HG03097 (cell line): ENCODE results near the gene CENPT.
A peak's percentile ranks its signal among the peaks of the same experiment; 100 is the strongest.
"Not testable (repeated sequence)": the region's sequence is repeated elsewhere in the genome, so short reads cannot be mapped to it uniquely, and the experiment has no call there.

ENCODE experiments used
- ATAC-seq: cut with Tn5 transposase; IDR thresholded peaks from one replicate; pipeline ENCODE4 v1.9.1; 2021; ENCODE audit not compliant: unreplicated experiment, low FRiP score

Gene CENPT

GRCh38 chr16:67877064-67877463 lies 29.6 kb upstream of the CENPT start:
- no peak for ATAC-seq

- no peak for ATAC-seq
Measured at GRCh38 chr16:67874372-67874771, 26.9 kb upstream of the CENPT start.

- ATAC-seq, result no peak
Measured at GRCh38 chr16:67873435-67874370, 26.2 kb upstream of the CENPT start.

- peak; percentile 64 for ATAC-seq
Measured at GRCh38 chr16:67872631-67873434, 25.3 kb upstream of the CENPT start, which contains the start of gene EDC4. EDC4 (plus strand) TSS chr16:67873052; CDS start chr16:67873262, 210 bp downstream.

- ATAC-seq, result no peak
Measured at GRCh38 chr16:67872131-67872630, 24.7 kb upstream of the CENPT start.

GRCh38 chr16:67871256-67871655 lies 23.8 kb upstream of the CENPT start:
- no peak for ATAC-seq

- ATAC-seq, result no peak
Measured at GRCh38 chr16:67869653-67870052, 22.2 kb upstream of the CENPT start.

- no peak for ATAC-seq
Measured at GRCh38 chr16:67868290-67868689, 20.8 kb upstream of the CENPT start.

GRCh38 chr16:67865318-67865717 lies 17.8 kb upstream of the CENPT start:
- no peak for ATAC-seq

- ATAC-seq, result no peak
Measured at GRCh38 chr16:67864594-67864993, 17.1 kb upstream of the CENPT start.

- ATAC-seq, result not testable (repeated sequence)
Measured at GRCh38 chr16:67864044-67864443, 16.6 kb upstream of the CENPT start.

- ATAC-seq, result no peak
Measured at GRCh38 chr16:67862623-67863583, 15.4 kb upstream of the CENPT start.

GRCh38 chr16:67861877-67862276 lies 14.4 kb upstream of the CENPT start:
- no peak for ATAC-seq

- no peak for ATAC-seq
Measured at GRCh38 chr16:67860589-67861398, 13.3 kb upstream of the CENPT start.

- ATAC-seq, result no peak
Measured at GRCh38 chr16:67858500-67858899, 11.0 kb upstream of the CENPT start.

GRCh38 chr16:67857547-67858233 lies 10.2 kb upstream of the CENPT start:
- ATAC-seq, result no peak

- ATAC-seq, result no peak
Measured at GRCh38 chr16:67856927-67857546, 9.5 kb upstream of the CENPT start.

GRCh38 chr16:67855789-67856188 lies 8.3 kb upstream of the CENPT start:
- ATAC-seq, result no peak
